Measurements from ENCODE around the gene HDAC9. TPM values are rescaled to one million over a fixed set of nuclear protein-coding genes. Genes with fewer than 3 reads are reported as not detected.

Gene HDAC9
- total RNA-seq, 1 experiment from 2014 or later, result 11.3 TPM

GRCh38 chr7:18786196-18786727, 290.7 kb downstream of the HDAC9 start:
- intact Hi-C loops (cut with micrococcal nuclease), result no loop called here
- no peak for DNase-seq (ENCODE audit: unreplicated experiment)
- no TSS peak for BruUV-seq (replicated peaks)
- Mint-ChIP-seq H3K4me1 (ENCODE audit: insufficient read depth, unreplicated experiment) (peaks cover 5% of the 10 kb centered on the region), H3K9me3 (ENCODE audit: unreplicated experiment) (no peaks in the 10 kb centered on the region), H3K27me3 (ENCODE audit: insufficient read depth, unreplicated experiment) (no peaks in the 10 kb centered on the region), H3K4me3 (ENCODE audit: unreplicated experiment) (no peak overlapping the region), H3K36me3 (ENCODE audit: insufficient read depth, unreplicated experiment) (no peaks in the 10 kb centered on the region), H3K27ac (ENCODE audit: low read depth, unreplicated experiment) (no peak overlapping the region)
- CTCF ChIA-PET, result no interaction called here
- POLR2A ChIA-PET, result interaction anchor here (0.5 kb wide), 1 partner anchor 206 kb away, joined by 4 read pairs; no protein-coding TSS in a partner anchor
- no peak for TF ChIP-seq CTCF (IDR thresholded peaks at IDR 0.05; ENCODE audit: unreplicated experiment)

DNA sequence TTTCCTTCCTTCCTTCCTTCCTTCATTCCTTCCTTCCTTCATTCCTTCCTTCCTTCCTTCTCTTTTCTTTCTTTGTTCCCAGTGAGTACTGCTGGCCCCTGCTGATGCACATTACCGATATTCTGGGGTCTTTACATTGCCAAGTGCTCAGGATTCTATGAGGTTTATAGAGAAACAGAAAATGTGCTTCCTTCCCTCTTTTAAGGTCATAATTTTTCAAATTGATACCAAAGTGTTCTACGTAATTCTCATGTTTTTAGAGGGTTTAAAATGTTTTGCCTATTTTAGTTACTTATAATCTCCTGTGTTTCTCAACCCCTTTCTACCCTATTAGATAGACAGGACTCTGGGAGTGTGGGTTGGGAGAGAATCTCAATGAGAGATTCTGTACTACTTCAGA, 291.2 kb downstream of the HDAC9 start:
- CTCF ChIA-PET, result no interaction called here
- POLR2A ChIA-PET, result no interaction called here
- no peak for TF ChIP-seq CTCF (IDR thresholded peaks at IDR 0.05; ENCODE audit: unreplicated experiment)
- DNase-seq (ENCODE audit: unreplicated experiment), result no peak
- BruUV-seq (replicated peaks), result no TSS peak
- Mint-ChIP-seq H3K4me3 (ENCODE audit: unreplicated experiment) (no peak overlapping the region), H3K4me1 (ENCODE audit: insufficient read depth, unreplicated experiment) (peaks cover 5% of the 10 kb centered on the region), H3K27ac (ENCODE audit: low read depth, unreplicated experiment) (no peak overlapping the region), H3K27me3 (ENCODE audit: insufficient read depth, unreplicated experiment) (no peaks in the 10 kb centered on the region), H3K36me3 (ENCODE audit: insufficient read depth, unreplicated experiment) (no peaks in the 10 kb centered on the region), H3K9me3 (ENCODE audit: unreplicated experiment) (no peaks in the 10 kb centered on the region)
- intact Hi-C loops (cut with micrococcal nuclease), result no loop called here

DNA sequence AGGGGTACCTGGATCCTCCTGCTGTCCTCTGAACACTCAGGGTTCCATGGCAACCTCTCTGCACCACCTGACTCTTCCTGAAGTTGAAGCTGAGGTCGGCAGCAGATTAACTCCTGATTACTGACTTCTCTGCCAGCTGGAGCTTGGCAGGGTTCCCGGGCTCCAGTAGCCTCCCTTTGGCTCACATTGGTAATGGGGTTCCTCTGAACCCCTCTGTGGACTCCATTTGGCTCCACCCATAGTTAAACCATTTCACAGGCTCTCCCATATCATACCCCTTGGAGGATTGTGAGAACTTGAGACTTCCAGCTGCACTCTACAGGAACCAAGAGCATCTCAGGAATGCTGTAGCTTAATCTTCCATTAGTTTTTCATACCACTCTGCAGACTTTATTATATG, 292.5 kb downstream of the HDAC9 start:
- ChIA-PET CTCF (interaction anchor here (0.6 kb wide), 1 partner anchor 15 kb away, joined by 3 read pairs; no protein-coding TSS in a partner anchor), POLR2A (no interaction called here)
- Mint-ChIP-seq H3K4me1 (ENCODE audit: insufficient read depth, unreplicated experiment) (no peaks in the 10 kb centered on the region), H3K9me3 (ENCODE audit: unreplicated experiment) (no peaks in the 10 kb centered on the region), H3K27ac (ENCODE audit: low read depth, unreplicated experiment) (no peak overlapping the region), H3K36me3 (ENCODE audit: insufficient read depth, unreplicated experiment) (no peaks in the 10 kb centered on the region), H3K27me3 (ENCODE audit: insufficient read depth, unreplicated experiment) (no peaks in the 10 kb centered on the region), H3K4me3 (ENCODE audit: unreplicated experiment) (no peak overlapping the region)
- no TSS peak for BruUV-seq (replicated peaks)
- intact Hi-C loops (cut with micrococcal nuclease), result no loop called here
- DNase-seq (ENCODE audit: unreplicated experiment), result no peak
- no peak for TF ChIP-seq CTCF (IDR thresholded peaks at IDR 0.05; ENCODE audit: unreplicated experiment)

GRCh38 chr7:18792871-18793595, 297.5 kb downstream of the HDAC9 start:
- H3K27me3 Mint-ChIP-seq (ENCODE audit: insufficient read depth, unreplicated experiment), result no peaks in the 10 kb centered on the region
- H3K27ac Mint-ChIP-seq (ENCODE audit: low read depth, unreplicated experiment), result no peak overlapping the region
- POLR2A ChIA-PET, result interaction anchor here (0.9 to 1.2 kb wide), 2 partner anchors 9 to 17 kb away, joined by 3 read pairs; no protein-coding TSS in a partner anchor
- no peak for TF ChIP-seq CTCF (IDR thresholded peaks at IDR 0.05; ENCODE audit: unreplicated experiment)
- no peak overlapping the region for H3K4me3 Mint-ChIP-seq (ENCODE audit: unreplicated experiment)
- H3K9me3 Mint-ChIP-seq (ENCODE audit: unreplicated experiment), result no peaks in the 10 kb centered on the region
- BruUV-seq (replicated peaks), result no TSS peak
- intact Hi-C loops (cut with micrococcal nuclease), result no loop called here
- CTCF ChIA-PET, result interaction anchor here (0.6 to 1.0 kb wide), 3 partner anchors 39 to 202 kb away, joined by 3 to 4 read pairs (median 3); no protein-coding TSS in a partner anchor
- H3K36me3 Mint-ChIP-seq (ENCODE audit: insufficient read depth, unreplicated experiment), result peaks cover 4% of the 10 kb centered on the region
- DNase-seq (ENCODE audit: unreplicated experiment), result no peak
- no peaks in the 10 kb centered on the region for H3K4me1 Mint-ChIP-seq (ENCODE audit: insufficient read depth, unreplicated experiment)

Data from MCF 10A (cell line).